Esophagus muscularis mucosa (tissue), 3 donors: ENCODE results near the gene FOXP2.

Source experiments
- CTCF ChIP-seq, 3 experiments: fragments of 200-600 bp in 2 of 3; fragments of 450-650 bp in 1 of 3; sonication (generic) in 2 of 3; IDR thresholded peaks; one replicate each; pipeline ENCODE4 v1.5.1; 2017 to 2019; ENCODE audit warnings: antibody characterized with exemption in 3 of 3, mild to moderate bottlenecking in 2 of 3, moderate library complexity in 1 of 3
- POLR2A ChIP-seq: fragments of 450-650 bp; IDR thresholded peaks from one replicate; pipeline ENCODE4 v1.6.1; 2017; ENCODE audit warnings: antibody characterized with exemption, moderate library complexity, mild to moderate bottlenecking, low read depth

- no peak for TF ChIP-seq POLR2A
- TF ChIP-seq CTCF (IDR thresholded peaks at IDR 0.05) = no peak
Measured at GRCh38 chr7:114660126-114660486, 245.5 kb downstream of the FOXP2 start.
